GM23338 (cell line): ENCODE measurements around the gene FILIP1. TPM values are rescaled to one million over a fixed set of nuclear protein-coding genes. Genes with fewer than 3 reads are reported as not detected.

Experiments used
- ATAC-seq: fragments of 200-7000 bp; cut with Tn5 transposase; 3 replicates; pipeline ENCODE4 v1.9.1; 2020
- DNase-seq: peaks from one replicate; pipeline ENCODE4 v3.0.0-alpha.2; 2015; ENCODE audit warnings: low spot score
- H2AFZ ChIP-seq: fragments of 200-600 bp; sonication (generic); 2 replicates; pipeline ENCODE4 v1.8.0; 2016; ENCODE audit warnings: antibody characterized with exemption, mild to moderate bottlenecking, moderate library complexity
- H3F3A ChIP-seq: fragments of 200-600 bp; sonication (generic); replicated peaks from 2 replicates; pipeline ENCODE4 v1.8.0; 2017; ENCODE audit warnings: antibody characterized with exemption, mixed run types, low read depth
- H3K27ac ChIP-seq: fragments of 200-600 bp; sonication (generic); 2 replicates; pipeline ENCODE4 v1.6.1; 2016; ENCODE audit warnings: low read depth
- H3K27me3 ChIP-seq: fragments of 200-600 bp; sonication (generic); 2 replicates; pipeline ENCODE4 v1.8.0; 2016; ENCODE audit warnings: mild to moderate bottlenecking, mixed run types, moderate library complexity; ENCODE audit not compliant: insufficient read depth
- H3K36me3 ChIP-seq: fragments of 200-600 bp; sonication (generic); 2 replicates; pipeline ENCODE4 v1.8.0; 2016; ENCODE audit warnings: mild to moderate bottlenecking; ENCODE audit not compliant: insufficient read depth
- H3K4me1 ChIP-seq: fragments of 200-600 bp; sonication (generic); 2 replicates; pipeline ENCODE4 v1.8.0; 2016; ENCODE audit warnings: mild to moderate bottlenecking, moderate library complexity; ENCODE audit not compliant: insufficient read depth
- H3K4me2 ChIP-seq: fragments of 200-600 bp; sonication (generic); 2 replicates; pipeline ENCODE4 v1.7.1; 2017; ENCODE audit warnings: mixed run types
- H3K4me3 ChIP-seq: fragments of 200-600 bp; sonication (generic); 2 replicates; pipeline ENCODE4 v1.6.1; 2016; ENCODE audit warnings: mixed run types
- H3K79me2 ChIP-seq: fragments of 200-600 bp; sonication (generic); replicated peaks from 2 replicates; pipeline ENCODE4 v1.8.0; 2017; ENCODE audit warnings: mild to moderate bottlenecking; ENCODE audit not compliant: insufficient read depth
- H3K9me2 ChIP-seq: fragments of 200-600 bp; sonication (generic); 2 replicates; pipeline ENCODE4 v1.8.0; 2017; ENCODE audit not compliant: insufficient read depth
- H4K20me1 ChIP-seq: fragments of 200-600 bp; sonication (generic); replicated peaks from 2 replicates; pipeline ENCODE4 v1.8.0; 2017; ENCODE audit warnings: mild to moderate bottlenecking; ENCODE audit not compliant: insufficient read depth
- H3K27ac Mint-ChIP-seq: 2 replicates; pipeline ENCODE4 v1.8.0; 2020; ENCODE audit warnings: inconsistent platforms, mild to moderate bottlenecking, moderate library complexity, mixed read lengths
- H3K27me3 Mint-ChIP-seq: 3 replicates; pipeline ENCODE4 v1.8.0; 2022; ENCODE audit warnings: low read depth, mild to moderate bottlenecking, moderate library complexity, mixed read lengths, inconsistent platforms; ENCODE audit not compliant: insufficient read depth, poor library complexity
- H3K36me3 Mint-ChIP-seq: 3 replicates; pipeline ENCODE4 v1.8.0; 2021; ENCODE audit warnings: low read depth, mild to moderate bottlenecking, inconsistent platforms, moderate library complexity, mixed read lengths
- H3K4me1 Mint-ChIP-seq: 3 replicates; pipeline ENCODE4 v1.8.0; 2020; ENCODE audit warnings: mild to moderate bottlenecking, inconsistent platforms, mixed read lengths
- H3K4me3 Mint-ChIP-seq: 3 replicates; pipeline ENCODE4 v1.8.0; 2021; ENCODE audit warnings: moderate library complexity, mild to moderate bottlenecking, inconsistent platforms, mixed read lengths
- H3K9me3 Mint-ChIP-seq: 3 replicates; pipeline ENCODE4 v1.8.0; 2020; ENCODE audit warnings: moderate library complexity, mild to moderate bottlenecking, inconsistent platforms, mixed read lengths
- CREB1 ChIP-seq: fragments of 250-450 bp; sonication (Bioruptor Pico); IDR thresholded peaks from 2 replicates; pipeline ENCODE4 v1.5.0; 2020; ENCODE audit warnings: low read depth, mild to moderate bottlenecking, moderate library complexity
- CTCF ChIP-seq, 2 experiments: fragments of 200-600 bp in 1 of 2; sonication (generic) in 1 of 2; conservative IDR thresholded peaks; 2 replicates each; pipeline versions ENCODE4 v1.5.1 to v1.6.1; 2016 to 2017; ENCODE audit warnings: antibody characterized with exemption in 2 of 2, low read depth in 2 of 2, mild to moderate bottlenecking in 2 of 2, moderate library complexity in 1 of 2
- ETS1 ChIP-seq: IDR thresholded peaks from 2 replicates; pipeline ENCODE4 v1.6.1; 2016; ENCODE audit warnings: antibody characterized with exemption
- EZH2 ChIP-seq: fragments of 200-600 bp; sonication (generic); IDR thresholded peaks from one replicate; pipeline ENCODE4 v1.8.0; 2017; ENCODE audit warnings: antibody characterized with exemption, mild to moderate bottlenecking, low read depth; ENCODE audit not compliant: unreplicated experiment
- JUNB ChIP-seq: IDR thresholded peaks from one replicate; pipeline ENCODE4 v1.6.1; 2016; ENCODE audit warnings: antibody characterized with exemption; ENCODE audit not compliant: unreplicated experiment
- NANOG ChIP-seq: IDR thresholded peaks from 2 replicates; pipeline ENCODE4 v1.6.1; 2016; ENCODE audit warnings: antibody characterized with exemption, borderline replicate concordance
- POLR2AphosphoS5 ChIP-seq: IDR thresholded peaks from 2 replicates; pipeline ENCODE4 v1.6.1; 2016; ENCODE audit warnings: antibody characterized with exemption, low read depth
- REST ChIP-seq: IDR thresholded peaks from one replicate; pipeline ENCODE4 v1.6.1; 2018; ENCODE audit warnings: antibody characterized with exemption; ENCODE audit not compliant: unreplicated experiment
- STAT1 ChIP-seq: IDR thresholded peaks from one replicate; pipeline ENCODE4 v1.6.1; 2016; ENCODE audit warnings: antibody characterized with exemption; ENCODE audit not compliant: unreplicated experiment
- ZNF114 ChIP-seq: fragments of 250-450 bp; sonication (Bioruptor Pico); IDR thresholded peaks from 2 replicates; pipeline ENCODE4 v1.5.0; 2020; ENCODE audit warnings: mild to moderate bottlenecking, moderate library complexity
- ZNF331 ChIP-seq: fragments of 250-450 bp; sonication (Bioruptor Pico); IDR thresholded peaks from 2 replicates; pipeline ENCODE4 v1.5.0; 2020; ENCODE audit warnings: low read depth, mild to moderate bottlenecking, moderate library complexity
- ZNF462 ChIP-seq: fragments of 250-450 bp; sonication (Bioruptor Pico); IDR thresholded peaks from 2 replicates; pipeline ENCODE4 v1.5.0; 2020; ENCODE audit warnings: mild to moderate bottlenecking, moderate library complexity
- polyA plus RNA-seq: library from polyadenylated mRNA; unstranded; fragments of >200 nt; fragmentation: Nextera tagmentation; extraction: Ambion mirVana; gene quantifications from 2 replicates; pipeline ENCODE4 v1.2.1, GENCODE V29; 2016
- total RNA-seq: library from RNA; depleted of rRNA; stranded (reverse); fragments of >200 nt; shearing (Covaris generic); gene quantifications from 2 replicates; pipeline ENCODE4 v1.2.3, GENCODE V29; 2014

Gene FILIP1
- total and polyA plus RNA-seq, 2 experiments from 2014 or later: 3.7 to 6.4 TPM

- H3K4me3 Mint-ChIP-seq: no peak overlapping the region
- H3F3A ChIP-seq: no peaks in the 10 kb centered on the region
- H3K27ac ChIP-seq: no peak overlapping the region
- H3K36me3 ChIP-seq: no peaks in the 10 kb centered on the region
- DNase-seq: no peak
- H3K36me3 Mint-ChIP-seq: no peaks in the 10 kb centered on the region
- no peaks in the 10 kb centered on the region; the same call in 1 of the 3 replicates for H3K9me3 Mint-ChIP-seq
- H3K4me1 Mint-ChIP-seq: peaks cover 7% of the 10 kb centered on the region
- H3K27me3 ChIP-seq: no peaks in the 10 kb centered on the region
- 0 out of 2 replicates have a peak, but pooled peaks cover 8% of the 10 kb centered on the region for H3K4me1 ChIP-seq
- H4K20me1 ChIP-seq: no peaks in the 10 kb centered on the region
- H3K9me2 ChIP-seq: peaks cover 5% of the 10 kb centered on the region
- H3K27ac Mint-ChIP-seq: no peak overlapping the region
- no peak overlapping the region for H3K4me2 ChIP-seq
- no peak for TF ChIP-seq ZNF114
- TF ChIP-seq ETS1: no peak
- no peak for TF ChIP-seq STAT1
- no peak for TF ChIP-seq ZNF462 (CRISPR knock-in tag)
- no peak for TF ChIP-seq CTCF (conservative IDR thresholded peaks at IDR 0.05; ENCODE audit: low read depth in 2 of 2)
- TF ChIP-seq NANOG: no peak
- TF ChIP-seq REST: no peak
- no peak for TF ChIP-seq EZH2
- TF ChIP-seq CREB1 (CRISPR knock-in tag): no peak
- no peak for TF ChIP-seq JUNB
- TF ChIP-seq ZNF331 (CRISPR knock-in tag): no peak
- no peak for TF ChIP-seq POLR2AphosphoS5
- H3K27me3 Mint-ChIP-seq: no peaks in the 10 kb centered on the region
- H3K4me3 ChIP-seq: no peak overlapping the region
- no peaks in the 10 kb centered on the region for H3K79me2 ChIP-seq
- H2AFZ ChIP-seq: no peak overlapping the region
- ATAC-seq: no peak
Observed at GRCh38 chr6:75424618-75425548, 68.7 kb downstream of the FILIP1 start.
